NK-92 treated with Interleukin-12 subunit alpha and Interleukin-12 subunit beta, amount 100 ng/mL, for 24 hours (cell line): Measurements from ENCODE around the gene CAB39L.

ENCODE experiments used
- DNase-seq: peaks from one replicate; lab custom pipeline; 2025; lab: John Stamatoyannopoulos, UW

CAB39L gene

DNA sequence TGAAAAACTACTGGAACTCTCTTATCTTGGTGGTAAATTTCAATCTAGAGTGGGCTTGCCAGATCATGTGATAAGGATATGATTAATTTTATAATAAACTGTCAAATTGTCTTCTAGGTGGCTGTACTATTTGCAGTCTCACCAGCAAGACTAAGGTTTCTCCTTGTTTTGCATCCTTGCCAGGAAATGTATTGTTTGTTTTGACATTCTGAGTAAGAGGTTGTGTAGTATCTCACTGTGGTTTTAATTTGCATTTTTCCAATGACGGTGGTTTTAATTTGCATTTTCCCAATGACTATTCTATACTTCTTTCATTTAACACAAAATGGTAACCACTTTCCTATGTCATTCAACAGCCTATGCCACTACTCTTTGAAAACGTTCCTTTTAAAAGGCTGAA lies 2.0 kb downstream of the CAB39L start:
- no peak for DNase-seq

GRCh38 chr13:49441312-49441711 lies 2.6 kb downstream of the CAB39L start:
- DNase-seq, result no peak

- DNase-seq, result no peak
Measured at GRCh38 chr13:49439609-49440008, 4.3 kb downstream of the CAB39L start.

GRCh38 chr13:49437705-49438104 lies 6.2 kb downstream of the CAB39L start:
- DNase-seq, result no peak

GRCh38 chr13:49436890-49437289 lies 7.0 kb downstream of the CAB39L start:
- DNase-seq, result no peak

DNA sequence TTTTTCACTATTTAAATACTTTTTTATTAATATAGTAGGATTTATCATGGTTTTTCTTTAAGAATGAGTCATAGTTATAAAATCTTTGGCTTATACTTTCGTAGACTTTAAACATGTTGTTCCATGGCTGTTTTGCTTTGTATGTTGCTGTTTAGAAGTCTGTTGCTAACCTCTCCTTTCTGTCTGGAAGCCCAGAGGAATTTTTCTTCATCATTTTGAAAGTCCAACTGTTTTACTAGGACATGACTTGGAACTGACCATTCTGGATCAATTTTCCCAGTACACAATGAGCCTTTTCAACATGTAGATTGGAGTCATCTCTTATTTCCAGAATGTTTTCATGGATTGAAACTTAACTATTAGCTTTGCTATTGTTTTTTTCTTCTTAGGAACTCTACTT lies 7.9 kb downstream of the CAB39L start:
- DNase-seq, result no peak

- no peak for DNase-seq
Measured at GRCh38 chr13:49429121-49429520, 14.7 kb downstream of the CAB39L start.

DNA sequence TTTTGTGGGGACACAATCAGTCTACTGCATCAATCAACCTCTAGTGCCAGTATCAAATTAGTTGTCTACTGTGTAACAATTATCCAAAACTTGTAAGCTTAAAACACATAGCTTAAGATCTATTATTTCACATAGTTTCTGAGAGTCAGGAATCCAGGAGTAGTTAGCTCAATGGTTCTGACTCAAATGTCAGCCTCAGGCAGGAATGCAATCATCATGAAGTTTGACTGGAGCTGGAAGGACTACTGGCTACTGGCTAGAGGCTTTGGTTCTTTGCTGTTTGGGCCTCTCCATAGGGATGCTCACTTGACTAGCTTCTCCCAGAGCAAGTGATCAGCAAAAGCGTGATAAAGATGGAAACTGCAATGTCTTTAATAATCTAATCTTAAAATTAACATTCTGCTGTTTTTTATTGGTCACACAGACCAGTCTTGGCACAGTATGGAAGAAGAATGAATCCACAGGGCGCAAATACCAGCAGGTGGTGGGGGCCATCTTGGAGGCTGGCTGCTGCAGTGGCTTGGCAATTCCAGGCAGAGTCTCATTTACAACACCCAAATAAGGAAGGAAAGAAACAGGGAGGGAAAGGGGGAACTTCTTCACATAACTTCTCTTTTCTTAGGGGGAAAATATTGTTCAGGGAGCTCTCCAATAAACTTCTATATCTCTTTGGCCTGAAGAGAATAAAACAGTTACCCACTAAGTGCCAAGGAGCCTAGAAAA lies 15.7 kb downstream of the CAB39L start:
- no peak for DNase-seq

DNA sequence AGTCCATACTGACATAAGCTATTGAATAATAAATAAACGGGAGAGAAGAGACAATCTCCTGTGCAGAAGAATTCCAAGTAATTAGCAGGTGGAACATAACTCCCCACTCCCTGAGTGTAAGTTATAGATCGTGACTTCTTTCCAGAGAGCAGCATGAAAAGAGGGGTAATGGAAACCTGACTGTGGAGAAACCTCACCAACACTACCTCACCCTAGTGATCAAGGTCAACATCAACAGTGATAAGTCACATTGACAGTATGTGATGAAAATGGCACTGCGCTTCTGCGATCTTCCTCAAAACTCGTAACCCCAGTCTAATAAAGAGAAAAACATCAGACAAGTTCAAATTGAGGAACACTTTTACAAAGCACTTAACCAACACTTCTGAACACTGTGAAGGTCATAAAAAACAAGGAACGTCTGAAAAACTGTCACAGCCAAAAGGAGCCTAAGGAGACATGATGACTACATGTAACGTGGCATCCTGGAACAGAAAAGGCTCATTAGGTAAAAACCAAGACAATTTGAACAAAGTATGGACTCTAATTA lies 19.8 kb downstream of the CAB39L start:
- DNase-seq, result no peak

- DNase-seq, result no peak
Measured at GRCh38 chr13:49421391-49421790, 22.5 kb downstream of the CAB39L start.

GRCh38 chr13:49419276-49419675 lies 24.6 kb downstream of the CAB39L start:
- DNase-seq, result no peak

DNA sequence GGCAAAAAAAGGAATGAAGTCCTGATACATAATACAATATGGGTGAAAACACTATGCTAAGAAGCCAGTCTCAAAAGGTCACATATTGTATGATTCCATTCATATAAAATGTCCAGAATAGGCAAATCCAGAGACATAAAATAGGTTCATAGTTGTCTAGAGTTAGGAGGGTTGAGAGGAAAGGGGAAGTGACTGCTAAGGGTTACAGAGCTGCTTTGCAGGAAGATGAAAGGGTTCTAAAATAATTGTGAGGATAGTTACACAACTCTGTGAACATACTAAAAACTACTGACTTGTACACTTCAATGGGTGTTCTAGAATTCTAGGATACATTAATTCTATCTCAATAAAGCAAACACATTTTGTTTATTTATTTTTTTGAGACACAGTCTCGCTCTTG lies 25.7 kb downstream of the CAB39L start:
- DNase-seq, result no peak

- no peak for DNase-seq
Measured at GRCh38 chr13:49417161-49417560, 26.7 kb downstream of the CAB39L start.

GRCh38 chr13:49412749-49413148 lies 31.1 kb downstream of the CAB39L start:
- DNase-seq, result no peak

GRCh38 chr13:49411353-49411752 lies 32.5 kb downstream of the CAB39L start:
- DNase-seq, result no peak

- DNase-seq, result no peak
Measured at GRCh38 chr13:49410477-49410876, 33.4 kb downstream of the CAB39L start.

- no peak for DNase-seq
Measured at GRCh38 chr13:49410006-49410405, 33.9 kb downstream of the CAB39L start.

DNA sequence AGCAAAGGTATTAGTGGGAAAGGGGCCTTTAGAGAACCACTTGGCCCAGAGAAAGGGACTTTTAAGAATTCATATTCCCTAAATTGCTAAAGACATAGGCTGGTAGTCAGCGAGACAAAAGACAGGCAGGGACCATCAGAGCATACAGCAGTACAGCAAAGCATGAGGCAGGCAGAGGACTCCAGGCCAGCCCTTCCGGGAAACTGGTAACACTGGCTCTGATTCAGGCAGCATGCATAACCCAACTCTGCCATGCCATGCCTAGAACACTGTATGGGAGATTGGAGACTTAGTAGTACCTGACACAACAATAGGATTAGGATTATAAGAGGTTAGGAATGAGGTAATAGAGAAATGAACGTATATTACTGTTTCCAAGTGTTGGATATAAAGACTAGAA lies 34.9 kb downstream of the CAB39L start:
- DNase-seq, result no peak

- no peak for DNase-seq
Measured at GRCh38 chr13:49407936-49408335, 35.9 kb downstream of the CAB39L start.

GRCh38 chr13:49407068-49407467 lies 36.8 kb downstream of the CAB39L start:
- DNase-seq, result no peak

DNA sequence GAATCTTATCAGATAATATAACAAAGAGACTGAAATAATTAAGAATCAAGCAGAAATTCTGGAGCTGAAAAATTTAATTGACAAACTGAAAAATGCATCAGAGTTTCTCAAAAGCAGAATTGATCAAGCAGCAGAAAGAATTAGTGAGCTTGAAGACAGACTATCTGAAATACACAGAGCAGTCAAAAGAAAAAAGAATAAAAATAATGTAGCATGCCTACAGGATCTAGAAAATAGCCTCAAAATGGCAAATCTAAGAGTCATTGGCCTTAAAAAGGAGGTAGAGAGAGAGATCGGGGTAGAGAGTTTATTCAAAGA lies 39.2 kb downstream of the CAB39L start:
- DNase-seq, result no peak

- no peak for DNase-seq
Measured at GRCh38 chr13:49403996-49404702, 39.7 kb downstream of the CAB39L start.

GRCh38 chr13:49400755-49401659 lies 42.9 kb downstream of the CAB39L start:
- DNase-seq, result no peak
